MM.1S (cell line): ENCODE data around the gene AMZ2.

ENCODE experiments used
- EZH2 ChIP-seq: fragments of 300-600 bp; sonication (generic); optimal IDR thresholded peaks from 2 replicates; pipeline ENCODE3; 2017; ENCODE audit warnings: low read depth, mild to moderate bottlenecking, antibody characterized with exemption, low read length, mixed read lengths
- EZH2phosphoT487 ChIP-seq: fragments of 300-600 bp; sonication (generic); IDR thresholded peaks from 2 replicates; pipeline ENCODE4 v1.6.1; 2018; ENCODE audit warnings: antibody characterized with exemption, low read length
- TF ChIP-seq, protein P1 (sequence below): fragments of 300-600 bp; sonication (generic); IDR thresholded peaks from 2 replicates; pipeline ENCODE4 v1.5.1; 2016; ENCODE audit warnings: antibody characterized with exemption, low read length, mixed read lengths

DNA sequence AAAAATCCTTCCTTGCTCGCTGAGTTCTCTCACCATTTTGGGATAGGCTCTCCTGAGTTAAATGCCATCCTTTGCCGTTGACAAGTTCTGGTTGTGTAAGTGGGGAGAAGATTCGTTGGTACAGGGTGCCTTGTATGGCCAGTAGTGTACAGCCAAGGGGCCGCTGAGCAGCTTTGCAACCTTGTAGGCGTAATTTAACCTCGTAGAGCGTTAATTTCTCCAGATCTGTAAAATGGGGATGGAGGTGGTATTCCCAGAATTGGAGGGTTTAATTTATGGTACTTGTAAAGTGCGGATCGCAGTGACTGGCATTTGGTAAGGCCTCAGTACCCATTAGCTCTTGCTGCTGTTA, 44.8 kb downstream of the AMZ2 start:
- TF ChIP-seq, protein P1, sequence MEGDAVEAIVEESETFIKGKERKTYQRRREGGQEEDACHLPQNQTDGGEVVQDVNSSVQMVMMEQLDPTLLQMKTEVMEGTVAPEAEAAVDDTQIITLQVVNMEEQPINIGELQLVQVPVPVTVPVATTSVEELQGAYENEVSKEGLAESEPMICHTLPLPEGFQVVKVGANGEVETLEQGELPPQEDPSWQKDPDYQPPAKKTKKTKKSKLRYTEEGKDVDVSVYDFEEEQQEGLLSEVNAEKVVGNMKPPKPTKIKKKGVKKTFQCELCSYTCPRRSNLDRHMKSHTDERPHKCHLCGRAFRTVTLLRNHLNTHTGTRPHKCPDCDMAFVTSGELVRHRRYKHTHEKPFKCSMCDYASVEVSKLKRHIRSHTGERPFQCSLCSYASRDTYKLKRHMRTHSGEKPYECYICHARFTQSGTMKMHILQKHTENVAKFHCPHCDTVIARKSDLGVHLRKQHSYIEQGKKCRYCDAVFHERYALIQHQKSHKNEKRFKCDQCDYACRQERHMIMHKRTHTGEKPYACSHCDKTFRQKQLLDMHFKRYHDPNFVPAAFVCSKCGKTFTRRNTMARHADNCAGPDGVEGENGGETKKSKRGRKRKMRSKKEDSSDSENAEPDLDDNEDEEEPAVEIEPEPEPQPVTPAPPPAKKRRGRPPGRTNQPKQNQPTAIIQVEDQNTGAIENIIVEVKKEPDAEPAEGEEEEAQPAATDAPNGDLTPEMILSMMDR = no peak
- no peak for TF ChIP-seq EZH2
- no peak for TF ChIP-seq EZH2phosphoT487
